ENCODE measurements around the gene PRR35.

DNA sequence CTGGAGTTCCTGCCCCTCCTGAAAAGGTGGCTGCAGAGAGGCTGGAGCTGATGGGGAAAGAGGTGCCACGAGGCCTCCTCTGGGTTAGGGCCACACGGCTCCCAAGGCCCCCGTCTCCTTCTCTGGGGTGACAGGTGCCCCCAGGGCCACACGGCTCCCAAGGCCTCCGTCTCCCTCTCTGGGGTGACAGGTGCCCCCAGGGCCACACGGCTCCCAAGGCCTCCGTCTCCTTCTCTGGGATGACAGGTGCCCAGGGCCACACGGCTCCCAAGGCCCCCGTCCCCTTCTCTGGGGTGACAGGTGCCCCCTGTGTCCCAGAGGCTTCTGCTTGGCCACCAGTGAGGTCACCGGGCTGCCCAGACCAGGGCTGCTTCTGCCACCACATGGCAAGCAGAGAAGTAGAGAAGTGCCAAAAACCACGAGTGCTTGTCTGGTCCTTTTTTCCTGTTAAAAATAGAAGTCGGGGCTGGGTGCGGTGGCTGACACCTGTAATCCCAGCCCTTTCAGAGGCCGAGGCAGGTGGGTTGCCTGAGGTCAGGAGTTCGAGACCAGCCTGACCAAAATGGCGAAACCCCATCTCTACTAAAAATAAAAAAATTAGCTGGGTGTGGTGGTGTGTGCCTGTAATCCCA is 28.6 kb upstream of the PRR35 start:
- TF ChIP-seq, protein P1, sequence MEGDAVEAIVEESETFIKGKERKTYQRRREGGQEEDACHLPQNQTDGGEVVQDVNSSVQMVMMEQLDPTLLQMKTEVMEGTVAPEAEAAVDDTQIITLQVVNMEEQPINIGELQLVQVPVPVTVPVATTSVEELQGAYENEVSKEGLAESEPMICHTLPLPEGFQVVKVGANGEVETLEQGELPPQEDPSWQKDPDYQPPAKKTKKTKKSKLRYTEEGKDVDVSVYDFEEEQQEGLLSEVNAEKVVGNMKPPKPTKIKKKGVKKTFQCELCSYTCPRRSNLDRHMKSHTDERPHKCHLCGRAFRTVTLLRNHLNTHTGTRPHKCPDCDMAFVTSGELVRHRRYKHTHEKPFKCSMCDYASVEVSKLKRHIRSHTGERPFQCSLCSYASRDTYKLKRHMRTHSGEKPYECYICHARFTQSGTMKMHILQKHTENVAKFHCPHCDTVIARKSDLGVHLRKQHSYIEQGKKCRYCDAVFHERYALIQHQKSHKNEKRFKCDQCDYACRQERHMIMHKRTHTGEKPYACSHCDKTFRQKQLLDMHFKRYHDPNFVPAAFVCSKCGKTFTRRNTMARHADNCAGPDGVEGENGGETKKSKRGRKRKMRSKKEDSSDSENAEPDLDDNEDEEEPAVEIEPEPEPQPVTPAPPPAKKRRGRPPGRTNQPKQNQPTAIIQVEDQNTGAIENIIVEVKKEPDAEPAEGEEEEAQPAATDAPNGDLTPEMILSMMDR (IDR thresholded peaks at IDR 0.05), result no peak
- TF ChIP-seq EP300 (IDR thresholded peaks at IDR 0.05), result no peak
- TF ChIP-seq POLR2A (IDR thresholded peaks at IDR 0.05), result no peak

All from upper lobe of left lung (tissue), 4 donors.